HCT116 (cell line): Measurements from ENCODE around the gene FAAP100.
"Not testable (repeated sequence)": the region's sequence is repeated elsewhere in the genome, so short reads cannot be mapped to it uniquely, and the experiment has no call there.

Experiments used
- CTCF ChIP-seq, 3 experiments: fragments of 200-600 bp in 1 of 3; sonication (generic) in 1 of 3; IDR thresholded peaks in 2 of 3; conservative IDR thresholded peaks in 1 of 3; 2 replicates each; pipeline ENCODE4 v1.5.1; 2012 to 2017; ENCODE audit warnings: low read depth in 2 of 3, low read length in 2 of 3, antibody characterized with exemption in 1 of 3, borderline replicate concordance in 1 of 3, control low read depth in 1 of 3, mild to moderate bottlenecking in 1 of 3, mixed read lengths in 1 of 3, mixed run types in 1 of 3, moderate library complexity in 1 of 3; ENCODE audit not compliant: insufficient read depth in 1 of 3
- EGR1 ChIP-seq: IDR thresholded peaks from 2 replicates; pipeline ENCODE4 v1.6.1; 2012; ENCODE audit warnings: low read depth
- EZH2 ChIP-seq: fragments of 200-600 bp; sonication (generic); IDR thresholded peaks from 2 replicates; pipeline ENCODE4 v1.6.1; 2017; ENCODE audit warnings: antibody characterized with exemption, mixed run types
- POLR2A ChIP-seq: IDR thresholded peaks from 2 replicates; pipeline ENCODE4 v1.7.0; 2011; ENCODE audit warnings: borderline replicate concordance; ENCODE audit not compliant: insufficient read depth, insufficient read length; ENCODE audit errors: extremely low read depth
- POLR2AphosphoS5 ChIP-seq: IDR thresholded peaks from 2 replicates; pipeline ENCODE4 v1.6.1; 2011; ENCODE audit warnings: mild to moderate bottlenecking, low read depth, low read length, moderate library complexity
- RAD21 ChIP-seq: IDR thresholded peaks from 2 replicates; pipeline ENCODE4 v1.6.1; 2012; ENCODE audit warnings: low read depth, mild to moderate bottlenecking
- REST ChIP-seq: IDR thresholded peaks from 2 replicates; pipeline ENCODE4 v1.6.1; 2012; ENCODE audit warnings: low read depth
- SIN3A ChIP-seq: IDR thresholded peaks from 2 replicates; pipeline ENCODE4 v1.6.1; 2012; ENCODE audit warnings: low read depth
- SP1 ChIP-seq: IDR thresholded peaks from 2 replicates; pipeline ENCODE4 v1.6.1; 2012; ENCODE audit warnings: low read depth
- ZBTB33 ChIP-seq: IDR thresholded peaks from 2 replicates; pipeline ENCODE4 v1.6.1; 2011; ENCODE audit warnings: mild to moderate bottlenecking, low read length, moderate library complexity; ENCODE audit not compliant: insufficient replicate concordance; ENCODE audit errors: extremely low read depth
- ZFX ChIP-seq: fragments of 450-650 bp; IDR thresholded peaks from 2 replicates; pipeline ENCODE4 v1.6.1; 2017
- ZNF274 ChIP-seq: fragments of 200-500 bp; sonication (Bioruptor generic); IDR thresholded peaks from 2 replicates; pipeline ENCODE4 v1.6.1; 2014; ENCODE audit warnings: mild to moderate bottlenecking, low read depth, low read length, inconsistent platforms

GRCh38 chr17:81584771-81585170 is 32.6 kb upstream of the FAAP100 start:
- TF ChIP-seq POLR2A; CTCF (IDR thresholded peaks at IDR 0.05 in 2 of 3, conservative IDR thresholded peaks at IDR 0.05 in 1 of 3; ENCODE audit: borderline replicate concordance in 1 of 3, insufficient read depth in 1 of 3, low read depth in 2 of 3, low read length in 2 of 3); SIN3A; REST; POLR2AphosphoS5; ZFX; EGR1; ZBTB33; RAD21; SP1; ZNF274; EZH2: not testable (repeated sequence)
